ENCODE results near the gene UCN2.
"Not testable (repeated sequence)": the region's sequence is repeated elsewhere in the genome, so short reads cannot be mapped to it uniquely, and the experiment has no call there.

UCN2 gene

DNA sequence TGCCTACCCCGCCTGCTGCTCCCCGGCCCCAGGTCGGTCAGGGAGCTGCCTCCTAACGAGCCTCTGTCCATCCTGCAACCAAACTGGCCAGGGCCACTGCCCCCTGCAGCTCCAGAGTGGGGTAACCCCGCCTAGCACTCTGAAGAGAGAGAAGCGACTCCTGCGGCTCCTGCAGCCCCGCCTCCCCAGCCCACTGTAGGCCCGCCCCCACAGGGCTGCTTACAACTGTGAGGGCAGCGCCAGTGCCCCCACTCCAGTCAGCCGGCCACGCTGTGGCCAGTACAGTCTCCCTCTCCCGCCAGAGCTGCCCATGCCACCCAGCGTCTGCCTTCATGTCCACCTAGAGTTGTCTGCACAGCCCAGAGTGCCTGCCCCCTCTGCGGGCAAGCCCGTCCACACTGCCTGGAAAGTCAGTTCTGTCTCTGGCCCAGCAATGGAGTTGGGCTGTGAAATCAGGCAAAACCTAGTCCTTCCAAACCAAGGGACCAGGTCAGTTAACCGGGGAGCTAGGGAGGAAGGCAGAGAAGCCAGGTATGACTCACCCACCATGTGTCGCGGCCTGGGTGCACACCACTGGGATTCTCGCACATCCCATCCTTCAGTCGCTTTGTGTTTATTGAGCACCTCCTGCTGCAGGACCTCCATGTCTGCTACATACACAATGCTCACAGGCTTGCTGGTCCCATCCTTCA is 2.4 kb downstream of the UCN2 start:
- no peak for DNase-seq (ENCODE audit: low read depth)

- no peak for DNase-seq (ENCODE audit: low read depth)
Measured at GRCh38 chr3:48560648-48561018, 2.9 kb downstream of the UCN2 start.

- DNase-seq (ENCODE audit: low read depth), result no peak
Measured at GRCh38 chr3:48558493-48559134, 5.0 kb downstream of the UCN2 start.

DNA sequence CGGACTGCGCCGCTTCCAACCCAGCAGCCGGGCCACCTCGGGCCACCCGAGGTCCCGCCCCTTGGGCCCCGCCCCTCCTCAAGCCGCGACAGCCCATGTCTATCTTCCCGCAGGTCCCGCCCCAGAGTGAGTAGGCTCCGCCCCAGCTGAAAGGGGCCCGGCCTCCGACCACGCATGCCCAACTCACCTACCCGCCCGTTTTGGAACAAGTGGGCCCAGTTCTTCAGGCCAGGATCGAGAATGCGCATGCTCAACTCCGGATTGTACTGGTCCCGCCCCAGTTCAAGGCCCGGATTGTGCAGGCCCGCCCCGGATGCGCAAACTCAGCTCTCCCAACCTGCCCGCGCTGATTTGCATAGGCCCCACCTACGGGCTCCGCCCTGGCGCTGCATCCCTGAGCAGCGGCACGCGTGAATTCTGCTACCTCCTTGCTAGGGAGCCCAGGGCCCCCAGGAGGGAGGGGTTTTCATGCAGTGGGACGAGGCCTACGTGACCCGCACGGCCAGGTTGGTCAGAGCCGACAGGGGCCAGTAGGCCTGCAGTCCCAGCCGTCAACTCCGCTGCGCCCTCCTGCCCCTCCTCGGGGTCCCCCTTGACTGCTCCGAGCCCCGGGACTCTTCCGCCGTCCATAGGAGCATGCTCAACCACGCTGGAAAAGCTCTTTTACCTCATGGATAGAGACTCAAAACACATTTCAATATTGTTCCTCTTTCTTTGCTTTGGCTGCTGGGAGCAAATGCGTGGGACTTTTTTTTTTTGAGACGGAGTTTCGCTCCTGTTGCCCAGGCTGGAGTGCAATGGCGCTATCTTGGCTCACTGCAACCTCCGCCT is 6.6 kb downstream of the UCN2 start, which contains the start of gene PFKFB4:
Gene PFKFB4, minus strand, starts transcription at position 8 of the 831 bp plus-strand sequence. CDS start 26 bp downstream, outside the sequence.
- peak; percentile 95 for DNase-seq (ENCODE audit: low read depth)

DNA sequence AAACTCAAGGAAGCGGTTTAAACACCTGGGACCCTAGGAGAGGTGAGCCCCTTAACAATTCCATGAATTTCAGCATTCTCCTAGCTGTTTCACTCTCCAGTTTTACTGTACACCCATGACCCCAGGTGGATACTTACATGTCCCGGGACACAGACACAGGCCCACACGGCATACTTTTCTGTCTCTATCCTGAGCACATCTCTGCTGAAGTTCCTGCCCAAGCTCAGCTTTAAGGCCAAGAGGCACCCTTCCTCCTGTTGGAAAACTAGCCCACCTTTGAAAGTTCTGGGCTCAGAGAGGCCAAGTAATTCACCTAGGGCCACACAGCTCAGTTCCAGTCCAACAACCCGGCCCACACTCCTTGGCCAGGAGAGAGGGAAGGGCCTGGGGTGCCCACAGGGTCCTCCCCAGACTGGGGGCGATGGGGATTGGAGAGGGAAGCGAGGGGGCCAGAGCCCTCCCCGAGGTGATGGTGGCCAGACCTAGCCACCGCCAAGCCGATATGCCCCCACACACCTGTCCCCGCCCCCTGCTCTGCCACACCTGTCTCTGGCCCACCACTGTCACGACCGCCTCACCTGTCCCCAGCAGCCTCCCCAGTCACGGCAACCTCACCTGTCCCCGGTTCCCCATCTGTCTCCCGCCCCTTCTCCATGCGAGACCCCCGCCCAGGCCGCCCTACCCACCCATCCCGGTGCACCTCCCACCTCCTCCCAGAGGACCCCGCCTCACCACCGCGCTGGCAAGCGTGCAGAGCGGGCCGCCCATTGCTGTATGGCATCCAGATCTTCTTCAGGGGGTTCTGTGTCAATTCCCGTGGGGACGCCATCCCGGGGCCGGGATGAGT is 7.4 kb downstream of the UCN2 start:
- no peak for DNase-seq (ENCODE audit: low read depth)

- no peak for DNase-seq (ENCODE audit: low read depth)
Measured at GRCh38 chr3:48555231-48555948, 8.2 kb downstream of the UCN2 start.

GRCh38 chr3:48553886-48554845 is 9.4 kb downstream of the UCN2 start:
- DNase-seq (ENCODE audit: low read depth), result no peak

GRCh38 chr3:48553361-48553760 is 10.2 kb downstream of the UCN2 start:
- no peak for DNase-seq (ENCODE audit: low read depth)

- DNase-seq (ENCODE audit: low read depth), result no peak
Measured at GRCh38 chr3:48552111-48552951, 11.2 kb downstream of the UCN2 start.

DNA sequence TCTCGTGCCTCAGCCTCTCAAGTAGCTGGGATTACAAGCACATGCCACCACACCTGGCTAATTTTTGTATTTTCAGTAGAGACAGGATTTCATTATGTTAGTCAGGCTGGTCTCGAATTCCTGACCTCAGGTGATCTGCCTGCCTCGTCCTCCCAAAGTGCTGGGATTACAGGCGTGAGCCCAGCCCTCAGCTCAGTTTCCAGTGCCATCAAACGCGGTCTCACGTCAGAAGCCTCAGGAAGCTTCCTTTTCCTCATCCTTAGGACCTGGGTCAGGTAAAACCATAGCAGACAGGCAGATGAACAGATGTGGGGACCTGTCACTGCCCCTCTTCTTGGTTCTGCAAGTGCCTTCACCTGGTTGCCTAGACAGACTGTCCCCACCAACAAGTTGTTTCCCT is 11.9 kb downstream of the UCN2 start:
- DNase-seq (ENCODE audit: low read depth), result not testable (repeated sequence)

- DNase-seq (ENCODE audit: low read depth), result peak; percentile 75
Measured at GRCh38 chr3:48548729-48549705, 14.6 kb downstream of the UCN2 start.

GRCh38 chr3:48548126-48548525 is 15.5 kb downstream of the UCN2 start:
- DNase-seq (ENCODE audit: low read depth), result no peak

DNA sequence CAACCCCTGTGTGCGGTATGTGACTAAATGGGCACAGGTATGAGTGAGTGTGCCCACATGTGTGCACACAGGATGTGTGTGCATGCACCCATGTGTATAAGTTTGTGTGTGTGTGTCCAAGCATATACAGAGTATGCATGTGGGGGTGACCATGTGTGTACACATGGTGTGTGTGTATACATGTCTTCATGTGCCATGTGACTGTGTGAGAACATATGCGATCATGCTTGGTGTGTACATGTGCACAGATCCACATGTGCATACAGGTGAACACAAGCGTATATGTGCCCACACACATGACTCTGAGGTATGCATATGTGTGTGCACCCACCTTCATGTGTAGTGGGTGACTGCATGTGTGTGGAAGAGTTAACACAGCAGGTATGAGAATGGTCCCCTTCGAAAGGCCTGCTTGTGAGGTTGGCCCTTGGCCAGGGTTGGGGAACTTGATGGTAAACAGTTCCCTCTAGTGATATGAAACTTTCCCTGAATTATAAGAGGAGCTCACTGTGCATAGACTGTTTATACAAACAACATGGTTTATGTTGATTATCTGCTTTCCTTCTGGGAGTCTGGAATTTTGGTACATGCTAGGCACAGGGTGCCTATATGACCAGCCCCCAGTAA is 17.3 kb downstream of the UCN2 start:
- DNase-seq (ENCODE audit: low read depth), result no peak

DNA sequence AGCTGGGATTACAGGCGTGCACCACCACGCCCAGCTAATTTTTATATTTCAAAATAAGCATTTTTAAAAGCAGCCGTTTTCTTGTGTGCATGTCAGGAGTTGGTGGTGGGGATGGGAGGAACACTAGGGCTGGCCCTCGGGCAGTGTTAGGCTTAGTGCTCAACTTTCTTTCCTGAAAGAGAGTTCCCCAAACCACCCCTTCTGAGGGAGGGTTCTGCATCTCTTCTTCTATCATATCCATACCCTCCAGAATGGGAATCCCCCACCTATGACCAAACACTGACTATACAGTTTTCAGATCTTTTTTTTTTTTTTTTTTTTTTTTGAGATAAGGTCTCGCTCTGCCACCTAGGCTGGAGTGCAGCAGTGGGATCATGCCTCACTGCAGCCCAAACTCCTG is 19.4 kb downstream of the UCN2 start:
- DNase-seq (ENCODE audit: low read depth), result no peak

DNA sequence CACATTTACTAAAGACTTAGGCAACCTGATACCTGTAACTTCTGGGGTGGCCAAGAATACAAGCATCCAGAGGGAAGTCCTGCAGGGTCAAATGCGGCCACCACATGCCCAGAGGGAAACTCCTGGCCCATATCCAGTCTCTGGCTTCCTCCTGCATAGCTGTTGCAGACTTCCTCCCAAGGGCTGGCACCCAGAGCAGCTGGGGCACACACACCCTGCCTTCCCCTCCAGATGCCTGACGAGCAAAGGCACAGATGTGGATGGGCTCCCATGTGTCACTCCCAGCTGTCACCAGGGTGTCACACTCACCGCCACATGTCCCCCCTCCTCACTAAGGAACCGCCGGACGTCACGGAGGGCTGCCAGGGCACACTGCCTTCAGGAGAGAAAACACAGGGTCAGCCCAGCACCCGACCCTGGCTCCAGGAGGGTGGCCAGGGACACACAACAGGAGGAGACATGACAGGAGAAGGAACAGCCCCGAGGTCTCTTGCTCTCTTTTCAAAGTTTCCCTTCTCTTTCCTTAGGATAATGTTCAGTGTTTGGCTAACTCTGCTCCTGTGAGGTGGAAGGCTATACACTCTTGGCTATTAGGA is 20.2 kb downstream of the UCN2 start:
- DNase-seq (ENCODE audit: low read depth), result no peak

GRCh38 chr3:48538451-48538850 is 25.1 kb downstream of the UCN2 start:
- no peak for DNase-seq (ENCODE audit: low read depth)

GRCh38 chr3:48536785-48537184 is 26.8 kb downstream of the UCN2 start:
- DNase-seq (ENCODE audit: low read depth), result no peak

All from stimulated activated CD8-positive, alpha-beta memory T cell treated with anti-CD3 and anti-CD28 coated beads, Interleukin-15, amount 100 ng/mL, for 24 hours (primary cell).